Measurements from ENCODE around the gene DLGAP4.

Gene DLGAP4

GRCh38 chr20:36440370-36441026, 134.4 kb downstream of the DLGAP4 start:
- no peak for TF ChIP-seq CTCF (IDR thresholded peaks at IDR 0.05; ENCODE audit: control insufficient read depth, extremely low read depth, insufficient read depth)
- no peak for DNase-seq (ENCODE audit: low read depth)
- no peak overlapping the region for H3K4me3 ChIP-seq (ENCODE audit: low read depth, low read length)

GRCh38 chr20:36441027-36441414, 134.9 kb downstream of the DLGAP4 start:
- no peak for TF ChIP-seq CTCF (IDR thresholded peaks at IDR 0.05; ENCODE audit: control insufficient read depth, extremely low read depth, insufficient read depth)
- DNase-seq (ENCODE audit: low read depth) = no peak
- H3K4me3 ChIP-seq (ENCODE audit: low read depth, low read length) = no peak overlapping the region

GRCh38 chr20:36441416-36441815, 135.3 kb downstream of the DLGAP4 start:
- no peak overlapping the region for H3K4me3 ChIP-seq (ENCODE audit: low read depth, low read length)
- TF ChIP-seq CTCF (IDR thresholded peaks at IDR 0.05; ENCODE audit: control insufficient read depth, extremely low read depth, insufficient read depth) = no peak
- DNase-seq (ENCODE audit: low read depth) = peak; percentile 52

GRCh38 chr20:36445847-36446246, 139.7 kb downstream of the DLGAP4 start:
- no peak for DNase-seq (ENCODE audit: low read depth)
- no peak for TF ChIP-seq CTCF (IDR thresholded peaks at IDR 0.05; ENCODE audit: control insufficient read depth, extremely low read depth, insufficient read depth)

GRCh38 chr20:36446557-36446956, 140.4 kb downstream of the DLGAP4 start:
- DNase-seq (ENCODE audit: low read depth) = no peak
- TF ChIP-seq CTCF (IDR thresholded peaks at IDR 0.05; ENCODE audit: control insufficient read depth, extremely low read depth, insufficient read depth) = no peak
- no peak overlapping the region for H3K4me3 ChIP-seq (ENCODE audit: low read depth, low read length)

More at GRCh38 chr20:36445847-36446246, 139.7 kb downstream of the DLGAP4 start:
- no peak overlapping the region for H3K4me3 ChIP-seq (ENCODE audit: low read depth, low read length)

GRCh38 chr20:36447101-36447500, 141.0 kb downstream of the DLGAP4 start:
- TF ChIP-seq CTCF (IDR thresholded peaks at IDR 0.05; ENCODE audit: control insufficient read depth, extremely low read depth, insufficient read depth) = no peak
- DNase-seq (ENCODE audit: low read depth) = peak; percentile 62

GRCh38 chr20:36449663-36450062, 143.5 kb downstream of the DLGAP4 start:
- no peak for DNase-seq (ENCODE audit: low read depth)
- no peak overlapping the region for H3K4me3 ChIP-seq (ENCODE audit: low read depth, low read length)
- TF ChIP-seq CTCF (IDR thresholded peaks at IDR 0.05; ENCODE audit: control insufficient read depth, extremely low read depth, insufficient read depth) = no peak

More at GRCh38 chr20:36447101-36447500, 141.0 kb downstream of the DLGAP4 start:
- no peak overlapping the region for H3K4me3 ChIP-seq (ENCODE audit: low read depth, low read length)
